ENCODE measurements around the gene SFT2D1.
A peak's percentile ranks its signal among the peaks of the same experiment; 100 is the strongest.

Gene SFT2D1

GRCh38 chr6:166317261-166318212, 24.8 kb downstream of the SFT2D1 start:
- Histone ChIP-seq H3K4me3 (ENCODE audit: low read depth, low read length) (no peak overlapping the region), H3K79me2 (ENCODE audit: control insufficient read depth, insufficient read depth, low read length, unreplicated experiment) (no peaks in the 10 kb centered on the region), H3K27me3 (ENCODE audit: insufficient read depth, low read length) (no peaks in the 10 kb centered on the region), H2AFZ (ENCODE audit: low read length, unreplicated experiment) (no peak overlapping the region), H3K27ac (ENCODE audit: low read depth, low read length) (no peak overlapping the region), H3K36me3 (ENCODE audit: insufficient read depth, low read length) (peaks cover 4% of the 10 kb centered on the region), H3K4me1 (ENCODE audit: control insufficient read depth, insufficient read depth, low read length, unreplicated experiment) (no peaks in the 10 kb centered on the region)

DNA sequence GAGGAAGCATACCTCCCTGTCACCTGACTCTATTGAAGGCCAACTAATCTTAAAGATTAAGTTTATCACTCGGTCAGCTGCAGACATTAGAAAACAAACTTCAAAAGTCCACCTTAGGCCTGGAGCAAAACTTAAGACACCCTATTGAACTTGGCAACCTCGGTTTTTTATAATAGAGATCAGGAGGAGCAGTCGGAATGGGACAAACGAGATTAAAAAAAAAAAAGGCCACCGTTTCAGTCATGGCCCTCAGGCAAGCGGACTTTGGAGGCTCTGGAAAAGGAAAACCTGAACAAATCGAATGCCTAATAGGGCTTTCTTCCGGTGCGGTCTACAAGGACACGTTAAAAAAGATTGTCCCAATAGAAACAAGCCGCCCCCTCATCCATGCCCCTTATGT, 26.9 kb downstream of the SFT2D1 start:
- no peak overlapping the region for H2AFZ ChIP-seq (ENCODE audit: low read length, unreplicated experiment)
- no peaks in the 10 kb centered on the region for H3K79me2 ChIP-seq (ENCODE audit: control insufficient read depth, insufficient read depth, low read length, unreplicated experiment)
- no peak overlapping the region for H3K27ac ChIP-seq (ENCODE audit: low read depth, low read length)
- no peaks in the 10 kb centered on the region for H3K27me3 ChIP-seq (ENCODE audit: insufficient read depth, low read length)
- H3K4me1 ChIP-seq (ENCODE audit: control insufficient read depth, insufficient read depth, low read length, unreplicated experiment) = no peaks in the 10 kb centered on the region
- H3K4me3 ChIP-seq (ENCODE audit: low read depth, low read length) = no peak overlapping the region
- H3K36me3 ChIP-seq (ENCODE audit: insufficient read depth, low read length) = peaks cover 4% of the 10 kb centered on the region

DNA sequence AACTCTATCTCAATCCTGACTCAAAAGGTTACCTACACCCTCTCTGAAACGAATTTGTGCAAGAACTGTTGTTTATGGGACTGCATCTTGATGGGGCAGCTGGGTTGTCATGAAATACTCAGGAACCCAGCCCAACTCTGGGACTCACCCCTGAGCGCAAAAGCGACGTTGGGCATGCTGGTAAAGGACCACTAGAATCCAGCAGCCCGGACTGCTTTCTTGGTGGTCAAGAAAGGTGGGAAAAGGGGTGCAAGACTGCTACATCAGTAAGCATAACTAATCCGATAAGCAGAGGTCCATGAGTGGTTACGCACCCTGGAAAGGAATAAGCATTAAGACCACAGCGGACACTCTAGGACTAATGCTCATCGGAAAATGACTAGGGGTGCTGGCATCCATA, 27.9 kb downstream of the SFT2D1 start:
- Histone ChIP-seq H3K36me3 (ENCODE audit: insufficient read depth, low read length) (no peaks in the 10 kb centered on the region), H3K79me2 (ENCODE audit: control insufficient read depth, insufficient read depth, low read length, unreplicated experiment) (no peaks in the 10 kb centered on the region), H3K4me3 (ENCODE audit: low read depth, low read length) (no peak overlapping the region), H2AFZ (ENCODE audit: low read length, unreplicated experiment) (no peak overlapping the region), H3K4me1 (ENCODE audit: control insufficient read depth, insufficient read depth, low read length, unreplicated experiment) (no peaks in the 10 kb centered on the region), H3K27ac (ENCODE audit: low read depth, low read length) (no peak overlapping the region), H3K27me3 (ENCODE audit: insufficient read depth, low read length) (peaks cover 9% of the 10 kb centered on the region)

- H3K4me3 ChIP-seq (ENCODE audit: low read depth, low read length) = no peak overlapping the region
Measured at GRCh38 chr6:166313255-166314070, 28.9 kb downstream of the SFT2D1 start.

GRCh38 chr6:166312832-166313231, 29.5 kb downstream of the SFT2D1 start:
- no peaks in the 10 kb centered on the region for H3K4me1 ChIP-seq (ENCODE audit: control insufficient read depth, insufficient read depth, low read length, unreplicated experiment)

More at GRCh38 chr6:166313255-166314070, 28.9 kb downstream of the SFT2D1 start:
- Histone ChIP-seq H3K36me3 (ENCODE audit: insufficient read depth, low read length) (no peaks in the 10 kb centered on the region), H3K79me2 (ENCODE audit: control insufficient read depth, insufficient read depth, low read length, unreplicated experiment) (no peaks in the 10 kb centered on the region), H3K4me1 (ENCODE audit: control insufficient read depth, insufficient read depth, low read length, unreplicated experiment) (no peaks in the 10 kb centered on the region), H2AFZ (ENCODE audit: low read length, unreplicated experiment) (no peak overlapping the region), H3K27me3 (ENCODE audit: insufficient read depth, low read length) (peaks cover 19% of the 10 kb centered on the region), H3K27ac (ENCODE audit: low read depth, low read length) (no peak overlapping the region)

DNA sequence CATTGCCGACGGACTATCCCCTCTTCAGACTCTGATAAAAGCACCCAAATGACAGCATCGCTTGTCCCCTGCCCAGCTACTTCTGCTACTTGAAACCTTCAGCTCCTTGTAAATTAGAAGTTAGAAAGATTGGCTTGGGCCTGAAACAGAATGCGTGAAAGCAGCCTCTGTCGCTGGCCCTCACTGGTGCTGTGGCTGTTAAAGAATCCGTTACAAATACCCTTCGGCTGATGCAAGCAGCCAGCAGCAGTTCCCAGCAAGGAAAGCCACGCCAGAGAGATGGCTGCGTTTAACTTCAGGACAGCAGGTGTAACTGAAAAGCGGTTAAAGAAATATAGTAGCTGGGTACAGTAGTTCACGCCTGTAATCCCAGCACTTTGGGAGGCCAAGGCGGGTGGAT, 31.7 kb downstream of the SFT2D1 start:
- H2AFZ ChIP-seq (ENCODE audit: low read length, unreplicated experiment) = no peak overlapping the region
- no peak overlapping the region for H3K4me3 ChIP-seq (ENCODE audit: low read depth, low read length)
- no peaks in the 10 kb centered on the region for H3K79me2 ChIP-seq (ENCODE audit: control insufficient read depth, insufficient read depth, low read length, unreplicated experiment)
- peaks cover 46% of the 10 kb centered on the region for H3K27me3 ChIP-seq (ENCODE audit: insufficient read depth, low read length)
- H3K36me3 ChIP-seq (ENCODE audit: insufficient read depth, low read length) = no peaks in the 10 kb centered on the region
- H3K27ac ChIP-seq (ENCODE audit: low read depth, low read length) = no peak overlapping the region
- no peaks in the 10 kb centered on the region for H3K4me1 ChIP-seq (ENCODE audit: control insufficient read depth, insufficient read depth, low read length, unreplicated experiment)

More at GRCh38 chr6:166312832-166313231, 29.5 kb downstream of the SFT2D1 start:
- Histone ChIP-seq H3K79me2 (ENCODE audit: control insufficient read depth, insufficient read depth, low read length, unreplicated experiment) (no peaks in the 10 kb centered on the region), H3K4me3 (ENCODE audit: low read depth, low read length) (no peak overlapping the region), H3K27ac (ENCODE audit: low read depth, low read length) (no peak overlapping the region), H3K27me3 (ENCODE audit: insufficient read depth, low read length) (peaks cover 25% of the 10 kb centered on the region), H3K36me3 (ENCODE audit: insufficient read depth, low read length) (no peaks in the 10 kb centered on the region), H2AFZ (ENCODE audit: low read length, unreplicated experiment) (no peak overlapping the region)

GRCh38 chr6:166309977-166310376, 32.4 kb downstream of the SFT2D1 start:
- Histone ChIP-seq H3K27ac (ENCODE audit: low read depth, low read length) (no peak overlapping the region), H3K27me3 (ENCODE audit: insufficient read depth, low read length) (peaks cover 52% of the 10 kb centered on the region), H3K36me3 (ENCODE audit: insufficient read depth, low read length) (no peaks in the 10 kb centered on the region), H3K4me3 (ENCODE audit: low read depth, low read length) (no peak overlapping the region), H2AFZ (ENCODE audit: low read length, unreplicated experiment) (no peak overlapping the region), H3K4me1 (ENCODE audit: control insufficient read depth, insufficient read depth, low read length, unreplicated experiment) (no peaks in the 10 kb centered on the region), H3K79me2 (ENCODE audit: control insufficient read depth, insufficient read depth, low read length, unreplicated experiment) (no peaks in the 10 kb centered on the region)

DNA sequence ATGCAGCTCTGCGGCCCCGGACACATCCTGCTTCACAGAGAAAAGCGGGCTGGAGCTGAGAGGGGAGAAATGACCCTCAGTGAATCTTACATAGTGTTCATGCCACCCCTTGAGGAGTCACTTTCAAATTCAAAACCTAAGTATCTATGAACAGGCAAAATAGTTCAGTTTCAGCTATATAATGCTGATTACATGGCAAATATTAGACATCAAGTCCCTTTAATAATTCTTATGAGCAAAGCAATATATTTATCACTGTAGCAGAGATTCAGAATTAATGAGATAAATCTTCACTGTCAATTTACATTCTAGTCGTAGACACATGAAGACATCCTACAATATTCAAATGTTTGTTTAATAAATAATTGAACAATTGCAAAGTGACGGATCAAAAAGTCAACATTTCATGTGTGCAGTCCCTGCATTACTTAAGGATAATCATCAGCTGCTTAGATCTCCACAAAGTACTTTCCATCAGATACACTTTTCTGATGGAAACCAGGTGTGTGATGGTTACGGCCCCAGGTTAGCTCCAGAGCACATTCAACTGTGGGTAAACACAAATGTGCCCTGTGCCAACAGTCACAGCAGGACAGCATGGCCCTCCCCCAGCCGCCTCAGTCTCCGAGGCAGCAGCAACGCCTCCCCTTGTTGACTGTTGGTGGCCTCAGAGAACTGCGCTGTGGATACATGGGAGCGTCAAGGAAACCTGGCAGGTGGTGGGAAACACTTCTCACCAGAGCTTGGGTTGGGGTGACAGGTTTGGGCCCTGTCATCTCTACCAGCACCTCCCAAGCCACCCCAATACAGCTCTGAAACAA, 33.4 kb downstream of the SFT2D1 start:
- H3K36me3 ChIP-seq (ENCODE audit: insufficient read depth, low read length) = no peaks in the 10 kb centered on the region
- H3K27me3 ChIP-seq (ENCODE audit: insufficient read depth, low read length) = peaks cover 62% of the 10 kb centered on the region
- H3K79me2 ChIP-seq (ENCODE audit: control insufficient read depth, insufficient read depth, low read length, unreplicated experiment) = no peaks in the 10 kb centered on the region
- no peak overlapping the region for H2AFZ ChIP-seq (ENCODE audit: low read length, unreplicated experiment)
- H3K27ac ChIP-seq (ENCODE audit: low read depth, low read length) = no peak overlapping the region
- peak overlapping the region; percentile 67; the same call in 1 of the 2 replicates for H3K4me3 ChIP-seq (ENCODE audit: low read depth, low read length)
- no peaks in the 10 kb centered on the region for H3K4me1 ChIP-seq (ENCODE audit: control insufficient read depth, insufficient read depth, low read length, unreplicated experiment)

DNA sequence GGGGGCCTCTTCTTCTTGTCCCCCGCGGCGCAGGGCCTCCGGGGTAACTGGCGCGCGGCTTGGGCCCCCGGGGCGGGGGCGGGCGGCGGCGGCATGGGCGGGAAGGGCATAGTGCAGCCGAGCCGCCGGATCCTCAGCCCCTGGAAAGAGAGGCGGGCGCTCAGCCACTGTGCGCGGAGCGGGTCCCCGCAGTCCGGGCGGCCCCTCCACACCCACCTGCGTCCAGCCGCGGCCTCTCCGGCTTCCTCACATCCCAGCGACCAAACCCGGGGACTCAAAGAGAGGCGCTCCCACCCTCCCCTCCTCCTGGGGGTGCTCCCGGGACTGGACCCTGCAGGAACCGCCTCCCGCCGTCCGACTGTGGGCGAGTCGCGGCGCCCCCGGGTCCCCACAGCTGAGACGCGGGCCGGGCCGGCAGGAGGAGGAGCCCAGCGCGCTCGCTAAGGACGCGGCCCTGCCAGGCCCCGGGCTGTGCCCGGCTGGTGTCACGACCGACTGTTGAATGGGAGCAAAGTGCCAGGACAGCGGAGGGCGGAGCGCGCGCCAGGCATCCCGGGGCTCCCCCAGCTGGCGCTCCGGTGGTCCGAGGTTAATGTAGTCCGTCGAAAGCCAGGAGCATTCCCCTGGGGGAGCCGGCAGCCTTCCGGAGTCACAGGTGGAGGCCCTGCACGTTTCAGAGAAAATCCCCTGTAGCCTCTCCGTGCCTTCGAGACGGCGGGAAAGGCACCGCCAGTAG, 34.1 kb downstream of the SFT2D1 start, which contains the start of gene PRR18:
PRR18 (minus strand) TSS at position 360 of the 736 bp plus-strand sequence; CDS start at position 110, 250 bp downstream.
- H3K4me3 ChIP-seq (ENCODE audit: low read depth, low read length) = peak within 1 kb of the TSS; percentile 67
- no peak within 1 kb of the TSS for H3K27ac ChIP-seq (ENCODE audit: low read depth, low read length)
- H3K27me3 ChIP-seq (ENCODE audit: insufficient read depth, low read length) = peaks cover 68% of the 10 kb centered on the region
- H3K36me3 ChIP-seq (ENCODE audit: insufficient read depth, low read length) = no peaks in the 10 kb centered on the region
- no peaks in the 10 kb centered on the region for H3K79me2 ChIP-seq (ENCODE audit: control insufficient read depth, insufficient read depth, low read length, unreplicated experiment)
- peak within 1 kb of the TSS; percentile 60 for H2AFZ ChIP-seq (ENCODE audit: low read length, unreplicated experiment)
- no peaks in the 10 kb centered on the region for H3K4me1 ChIP-seq (ENCODE audit: control insufficient read depth, insufficient read depth, low read length, unreplicated experiment)

Measured in ACC112 (cell line).